AG04449 (cell line): ENCODE results near the gene LLGL1.

ENCODE experiments used
- CTCF ChIA-PET: fragments of 350-600 bp; formaldehyde crosslinking; extraction: SDS; loops from one replicate; lab custom pipeline; 2021; ENCODE audit warnings: antibody characterized with exemption; lab: Yijun Ruan, JAX
- POLR2A ChIA-PET: fragments of 400-600, 350-600 bp; formaldehyde crosslinking; extraction: SDS; loops from one replicate; lab custom pipeline; 2020; ENCODE audit warnings: antibody characterized with exemption, inconsistent platforms; lab: Yijun Ruan, JAX
- DNase-seq: peaks from one replicate; pipeline ENCODE4 v3.0.0-alpha.2; 2010; ENCODE audit warnings: low read depth, low spot score
- H3K4me3 ChIP-seq: 2 replicates; pipeline ENCODE4 v1.5.1; 2011; ENCODE audit warnings: low read depth, mild to moderate bottlenecking, control low read depth, low read length
- CTCF ChIP-seq: IDR thresholded peaks from one replicate; pipeline ENCODE4 v1.5.1; 2011; ENCODE audit warnings: mild to moderate bottlenecking, moderate library complexity, low read length, control low read depth, inconsistent platforms; ENCODE audit not compliant: insufficient read depth; ENCODE audit errors: missing control alignments

LLGL1 gene

GRCh38 chr17:18190628-18191235 lies 34.7 kb upstream of the LLGL1 start:
- H3K4me3 ChIP-seq: no peak overlapping the region
- POLR2A ChIA-PET: no interaction called here
- no peak for DNase-seq
- TF ChIP-seq CTCF: no peak
- CTCF ChIA-PET: interaction anchor here (1.2 to 2.0 kb wide), 4 partner anchors 8 to 27 kb away, joined by 3 to 5 read pairs (median 4); no protein-coding TSS in a partner anchor

- H3K4me3 ChIP-seq: no peak overlapping the region
- no peak for DNase-seq
- ChIA-PET CTCF (interaction anchor here (1.2 to 2.0 kb wide), 5 partner anchors 8 to 26 kb away, joined by 3 to 5 read pairs (median 4); no protein-coding TSS in a partner anchor), POLR2A (no interaction called here)
- TF ChIP-seq CTCF: no peak
Observed at GRCh38 chr17:18191236-18191667, 34.2 kb upstream of the LLGL1 start.

GRCh38 chr17:18191967-18192366 lies 33.5 kb upstream of the LLGL1 start:
- H3K4me3 ChIP-seq: no peak overlapping the region
- POLR2A ChIA-PET: no interaction called here
- DNase-seq: no peak
- no peak for TF ChIP-seq CTCF
- CTCF ChIA-PET: interaction anchor here (0.8 to 2.0 kb wide), 6 partner anchors 12 to 44 kb away, joined by 3 to 6 read pairs (median 4); no protein-coding TSS in a partner anchor

GRCh38 chr17:18194394-18194793 lies 31.0 kb upstream of the LLGL1 start:
- DNase-seq: no peak
- ChIA-PET POLR2A (no interaction called here), CTCF (interaction anchor here (0.8 to 1.5 kb wide), 4 partner anchors 8 to 23 kb away, joined by 3 to 6 read pairs (median 5); partner anchors contain the start of gene ALKBH5)
- TF ChIP-seq CTCF: no peak
- no peak overlapping the region for H3K4me3 ChIP-seq

GRCh38 chr17:18194804-18195203 lies 30.6 kb upstream of the LLGL1 start:
- TF ChIP-seq CTCF: no peak
- CTCF ChIA-PET: interaction anchor here (1.5 kb wide), 1 partner anchor 23 kb away, joined by 3 read pairs; no protein-coding TSS in a partner anchor
- POLR2A ChIA-PET: no interaction called here
- DNase-seq: no peak
- no peak overlapping the region for H3K4me3 ChIP-seq

- no peak for DNase-seq
- POLR2A ChIA-PET: no interaction called here
- CTCF ChIA-PET: interaction anchor here (1.5 kb wide), 1 partner anchor 22 kb away, joined by 3 read pairs; no protein-coding TSS in a partner anchor
- H3K4me3 ChIP-seq: no peak overlapping the region
- TF ChIP-seq CTCF: no peak
Observed at GRCh38 chr17:18195246-18195645, 30.2 kb upstream of the LLGL1 start.
